ENCODE data around the gene AAGAB. TPM values are rescaled to one million over a fixed set of nuclear protein-coding genes. Genes with fewer than 3 reads are reported as not detected.
A peak's percentile ranks its signal among the peaks of the same experiment; 100 is the strongest.
"Not testable (repeated sequence)": the region's sequence is repeated elsewhere in the genome, so short reads cannot be mapped to it uniquely, and the experiment has no call there.

The AAGAB gene
- total and polyA plus RNA-seq, 9 donors = 18.2 to 22.5 (median 20.4) TPM

DNA sequence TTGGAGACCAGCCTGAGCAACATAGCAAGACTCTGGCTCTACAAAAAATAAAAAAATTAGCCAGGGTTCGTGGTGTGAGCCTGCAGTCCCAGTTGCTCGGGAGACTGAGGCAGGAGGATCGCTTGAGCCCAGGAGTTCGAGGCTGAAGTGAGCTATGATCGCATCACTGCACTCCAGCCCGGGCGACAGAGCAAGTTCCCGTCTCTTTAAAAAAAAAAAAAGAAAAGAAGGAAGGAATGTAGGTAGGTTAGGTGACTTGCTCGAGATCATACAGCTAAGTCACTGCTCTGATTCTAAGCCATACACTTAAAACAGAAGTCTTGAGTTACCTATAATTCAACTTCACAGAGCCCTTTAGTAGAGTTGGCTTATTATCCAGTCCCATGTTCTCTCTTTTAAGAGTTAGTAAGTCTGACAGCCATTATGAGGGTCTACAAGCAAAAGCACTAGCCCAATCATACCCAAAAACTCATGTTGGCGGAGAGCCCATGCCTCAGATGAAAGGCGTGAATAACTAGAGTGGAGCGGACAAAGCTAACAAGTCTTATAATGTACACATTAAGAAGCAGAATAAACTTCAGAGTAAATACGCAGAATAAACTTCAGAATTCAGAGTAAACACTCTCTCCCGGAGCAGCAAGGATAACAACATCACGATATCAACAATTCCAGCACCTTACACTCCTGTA is 768 bp downstream of the AAGAB start:
- H3K27me3 ChIP-seq (ENCODE audit: control insufficient read depth, insufficient read depth, low read length) = no peaks in the 10 kb centered on the region
- H3K27ac ChIP-seq (ENCODE audit: low read length) = peak overlapping the region; percentile 80
- 42% methylated on average over 6 of the region's 15 CpGs for WGBS (ENCODE audit: insufficient coverage)
- peak overlapping the region; percentile 73 for H3K4me3 ChIP-seq (ENCODE audit: low read length)
- H3K9me3 ChIP-seq (replicated peaks; ENCODE audit: control insufficient read depth, low read depth, low read length) = no peaks in the 10 kb centered on the region
- peaks cover 13% of the 10 kb centered on the region for H3K4me1 ChIP-seq (ENCODE audit: control insufficient read depth, insufficient read depth, low read length)
- DNase-seq = peak; percentile 35
- no peaks in the 10 kb centered on the region for H3K36me3 ChIP-seq (ENCODE audit: control insufficient read depth, insufficient read depth, low read length)

DNA sequence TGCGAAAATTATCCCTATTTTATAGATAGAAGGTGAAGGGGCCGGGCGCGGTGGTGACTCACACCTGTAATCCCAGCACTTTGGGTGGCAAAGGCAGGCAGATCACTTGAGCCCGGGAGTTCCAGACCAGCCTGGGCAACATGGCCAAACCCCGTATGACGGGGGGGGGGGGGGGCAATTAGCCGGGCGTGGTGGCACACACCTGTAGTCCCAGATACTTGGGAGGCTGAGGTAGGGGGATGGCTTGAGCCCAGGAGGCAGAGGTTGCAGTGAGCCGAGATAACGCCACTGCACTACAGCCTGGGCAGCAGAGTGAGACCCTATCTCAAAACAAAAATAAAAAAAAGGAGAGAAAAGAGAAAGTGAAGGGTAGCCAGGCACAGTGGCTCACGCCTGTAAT is 1.4 kb downstream of the AAGAB start:
- Histone ChIP-seq H3K27ac (ENCODE audit: low read length) (no peak overlapping the region), H3K4me1 (ENCODE audit: control insufficient read depth, insufficient read depth, low read length) (peaks cover 13% of the 10 kb centered on the region), H3K36me3 (ENCODE audit: control insufficient read depth, insufficient read depth, low read length) (no peaks in the 10 kb centered on the region), H3K27me3 (ENCODE audit: control insufficient read depth, insufficient read depth, low read length) (no peaks in the 10 kb centered on the region), H3K9me3 (replicated peaks; ENCODE audit: control insufficient read depth, low read depth, low read length) (no peaks in the 10 kb centered on the region), H3K4me3 (ENCODE audit: low read length) (no peak overlapping the region)
- DNase-seq = no peak
- 93% methylated on average over 4 of the region's 12 CpGs for WGBS (ENCODE audit: insufficient coverage)

- H3K4me3 ChIP-seq (ENCODE audit: low read length) = no peak overlapping the region
- H3K27ac ChIP-seq (ENCODE audit: low read length) = no peak overlapping the region
- no peaks in the 10 kb centered on the region for H3K27me3 ChIP-seq (ENCODE audit: control insufficient read depth, insufficient read depth, low read length)
- peaks cover 13% of the 10 kb centered on the region for H3K4me1 ChIP-seq (ENCODE audit: control insufficient read depth, insufficient read depth, low read length)
- no peak for DNase-seq
- H3K9me3 ChIP-seq (replicated peaks; ENCODE audit: control insufficient read depth, low read depth, low read length) = no peaks in the 10 kb centered on the region
- no CpG with 5 or more reads among the region's 5 CpGs for WGBS (ENCODE audit: insufficient coverage)
- H3K36me3 ChIP-seq (ENCODE audit: control insufficient read depth, insufficient read depth, low read length) = no peaks in the 10 kb centered on the region
Observed at GRCh38 chr15:67251318-67251717, 3.1 kb downstream of the AAGAB start.

- Histone ChIP-seq H3K4me1 (ENCODE audit: control insufficient read depth, insufficient read depth, low read length) (peaks cover 11% of the 10 kb centered on the region), H3K4me3 (ENCODE audit: low read length) (no peak overlapping the region), H3K27me3 (ENCODE audit: control insufficient read depth, insufficient read depth, low read length) (no peaks in the 10 kb centered on the region), H3K9me3 (replicated peaks; ENCODE audit: control insufficient read depth, low read depth, low read length) (no peaks in the 10 kb centered on the region), H3K36me3 (ENCODE audit: control insufficient read depth, insufficient read depth, low read length) (peaks cover 3% of the 10 kb centered on the region), H3K27ac (ENCODE audit: low read length) (no peak overlapping the region)
- no peak for DNase-seq
Observed at GRCh38 chr15:67249830-67250229, 4.6 kb downstream of the AAGAB start.

DNA sequence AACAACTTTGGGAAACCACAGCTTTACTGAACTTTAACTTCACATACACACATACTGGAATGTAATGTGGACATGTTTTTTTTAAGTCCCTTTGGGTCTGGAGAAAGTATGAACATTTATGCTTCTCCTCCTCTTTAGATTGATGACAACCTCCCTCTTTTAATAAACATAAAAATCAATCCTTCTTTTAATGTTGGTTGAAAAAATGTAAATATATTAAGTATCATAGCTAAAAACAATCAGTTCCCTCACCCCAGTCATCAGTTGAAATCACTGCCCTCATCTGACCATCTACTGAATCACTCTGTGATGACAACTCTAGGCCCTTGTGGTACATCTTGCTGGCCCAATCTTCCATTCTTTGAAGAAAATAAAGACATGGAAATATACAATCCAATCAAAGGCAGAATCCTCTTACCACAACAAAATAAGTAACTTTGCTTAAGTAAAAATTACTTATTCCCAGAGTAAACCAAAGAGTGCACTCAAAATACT is 6.4 kb downstream of the AAGAB start:
- H3K27ac ChIP-seq (ENCODE audit: low read length) = no peak overlapping the region
- H3K4me1 ChIP-seq (ENCODE audit: control insufficient read depth, insufficient read depth, low read length) = peaks cover 2% of the 10 kb centered on the region
- H3K9me3 ChIP-seq (replicated peaks; ENCODE audit: control insufficient read depth, low read depth, low read length) = no peaks in the 10 kb centered on the region
- H3K27me3 ChIP-seq (ENCODE audit: control insufficient read depth, insufficient read depth, low read length) = no peaks in the 10 kb centered on the region
- DNase-seq = no peak
- no peak overlapping the region for H3K4me3 ChIP-seq (ENCODE audit: low read length)
- H3K36me3 ChIP-seq (ENCODE audit: control insufficient read depth, insufficient read depth, low read length) = peaks cover 3% of the 10 kb centered on the region

DNA sequence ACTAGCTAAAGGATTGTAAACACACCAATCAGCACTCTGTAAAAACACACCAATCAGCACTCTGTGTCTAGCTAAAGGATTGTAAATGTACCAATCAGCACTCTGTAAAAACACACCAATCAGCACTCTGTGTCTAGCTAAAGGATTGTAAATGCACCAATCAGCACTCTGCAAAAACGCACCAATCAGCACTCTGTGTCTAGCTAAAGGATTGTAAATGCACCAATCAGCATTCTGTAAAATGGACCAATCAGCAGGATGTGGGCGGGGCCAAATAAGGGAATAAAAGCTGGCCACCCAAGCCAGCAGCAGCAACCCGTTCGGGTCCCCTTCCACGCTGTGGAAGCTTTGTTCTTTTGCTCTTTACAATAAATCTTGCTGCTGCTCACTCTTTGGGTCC is 7.9 kb downstream of the AAGAB start:
- not testable (repeated sequence) for H3K36me3 ChIP-seq (ENCODE audit: control insufficient read depth, insufficient read depth, low read length); H3K9me3 ChIP-seq (replicated peaks; ENCODE audit: control insufficient read depth, low read depth, low read length); H3K4me1 ChIP-seq (ENCODE audit: control insufficient read depth, insufficient read depth, low read length); H3K27me3 ChIP-seq (ENCODE audit: control insufficient read depth, insufficient read depth, low read length); DNase-seq; H3K27ac ChIP-seq (ENCODE audit: low read length); H3K4me3 ChIP-seq (ENCODE audit: low read length)
- 96% methylated on average over 5 of the region's 5 CpGs for WGBS (ENCODE audit: insufficient coverage)

DNA sequence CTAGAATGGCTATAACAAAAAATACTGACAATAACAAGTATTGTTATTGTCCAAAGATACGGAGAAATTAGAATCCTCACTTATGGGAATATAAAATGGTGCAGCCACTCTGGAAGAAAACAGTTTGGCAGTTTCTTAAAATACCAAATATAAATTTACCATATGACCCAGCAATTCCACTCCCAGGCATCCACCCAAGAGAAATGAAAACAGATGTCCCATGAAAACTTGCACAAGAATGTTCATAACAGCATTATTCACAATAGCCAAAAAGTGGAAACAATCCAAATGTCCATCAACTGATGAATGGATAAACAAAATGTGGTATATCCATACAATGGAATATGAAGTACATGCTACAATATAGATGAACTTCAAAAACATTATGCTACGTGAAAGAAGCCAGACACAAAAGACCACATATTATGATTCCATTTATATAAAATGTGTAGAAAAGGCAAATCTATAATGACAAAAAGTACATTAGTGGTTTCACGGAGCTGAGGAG is 9.4 kb downstream of the AAGAB start:
- Histone ChIP-seq H3K27ac (ENCODE audit: low read length) (no peak overlapping the region), H3K27me3 (ENCODE audit: control insufficient read depth, insufficient read depth, low read length) (no peaks in the 10 kb centered on the region), H3K4me3 (ENCODE audit: low read length) (no peak overlapping the region), H3K4me1 (ENCODE audit: control insufficient read depth, insufficient read depth, low read length) (no peaks in the 10 kb centered on the region), H3K9me3 (replicated peaks; ENCODE audit: control insufficient read depth, low read depth, low read length) (no peaks in the 10 kb centered on the region), H3K36me3 (ENCODE audit: control insufficient read depth, insufficient read depth, low read length) (peaks cover 3% of the 10 kb centered on the region)
- no peak for DNase-seq
- no CpG with 5 or more reads among the region's 3 CpGs for WGBS (ENCODE audit: insufficient coverage)

DNA sequence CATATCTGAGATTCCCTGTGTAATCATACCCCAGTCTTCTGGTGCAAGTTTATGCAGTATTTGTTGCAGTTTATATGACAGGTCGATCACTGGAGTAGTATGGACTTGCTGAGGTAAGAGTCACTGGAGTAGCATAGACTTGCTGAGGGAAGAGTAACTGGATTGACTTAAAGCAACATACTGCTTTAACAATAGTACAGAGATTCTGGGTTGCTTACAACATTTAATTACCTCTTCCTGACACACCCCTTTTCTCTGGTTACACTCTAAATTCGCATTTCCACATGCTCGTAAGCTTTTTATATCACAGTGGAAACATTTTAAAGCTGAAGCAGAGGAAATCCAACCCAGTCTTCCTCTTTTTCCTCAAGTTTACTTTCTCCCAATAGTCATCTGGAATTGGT is 11.8 kb downstream of the AAGAB start:
- no CpG with 5 or more reads among the region's 3 CpGs for WGBS (ENCODE audit: insufficient coverage)
- H3K4me3 ChIP-seq (ENCODE audit: low read length) = no peak overlapping the region
- peak; percentile 81 for DNase-seq
- peaks cover 3% of the 10 kb centered on the region for H3K36me3 ChIP-seq (ENCODE audit: control insufficient read depth, insufficient read depth, low read length)
- no peaks in the 10 kb centered on the region for H3K9me3 ChIP-seq (replicated peaks; ENCODE audit: control insufficient read depth, low read depth, low read length)
- no peaks in the 10 kb centered on the region for H3K4me1 ChIP-seq (ENCODE audit: control insufficient read depth, insufficient read depth, low read length)
- no peaks in the 10 kb centered on the region for H3K27me3 ChIP-seq (ENCODE audit: control insufficient read depth, insufficient read depth, low read length)
- H3K27ac ChIP-seq (ENCODE audit: low read length) = no peak overlapping the region

- DNase-seq = no peak
- no peak overlapping the region for H3K27ac ChIP-seq (ENCODE audit: low read length)
- H3K4me1 ChIP-seq (ENCODE audit: control insufficient read depth, insufficient read depth, low read length) = no peaks in the 10 kb centered on the region
- no peak overlapping the region for H3K4me3 ChIP-seq (ENCODE audit: low read length)
- no peaks in the 10 kb centered on the region for H3K27me3 ChIP-seq (ENCODE audit: control insufficient read depth, insufficient read depth, low read length)
- WGBS (ENCODE audit: insufficient coverage) = 60% methylated on average over 1 of the region's 4 CpGs
- H3K36me3 ChIP-seq (ENCODE audit: control insufficient read depth, insufficient read depth, low read length) = peaks cover 3% of the 10 kb centered on the region
- no peaks in the 10 kb centered on the region for H3K9me3 ChIP-seq (replicated peaks; ENCODE audit: control insufficient read depth, low read depth, low read length)
Observed at GRCh38 chr15:67241132-67241855, 13.2 kb downstream of the AAGAB start.

DNA sequence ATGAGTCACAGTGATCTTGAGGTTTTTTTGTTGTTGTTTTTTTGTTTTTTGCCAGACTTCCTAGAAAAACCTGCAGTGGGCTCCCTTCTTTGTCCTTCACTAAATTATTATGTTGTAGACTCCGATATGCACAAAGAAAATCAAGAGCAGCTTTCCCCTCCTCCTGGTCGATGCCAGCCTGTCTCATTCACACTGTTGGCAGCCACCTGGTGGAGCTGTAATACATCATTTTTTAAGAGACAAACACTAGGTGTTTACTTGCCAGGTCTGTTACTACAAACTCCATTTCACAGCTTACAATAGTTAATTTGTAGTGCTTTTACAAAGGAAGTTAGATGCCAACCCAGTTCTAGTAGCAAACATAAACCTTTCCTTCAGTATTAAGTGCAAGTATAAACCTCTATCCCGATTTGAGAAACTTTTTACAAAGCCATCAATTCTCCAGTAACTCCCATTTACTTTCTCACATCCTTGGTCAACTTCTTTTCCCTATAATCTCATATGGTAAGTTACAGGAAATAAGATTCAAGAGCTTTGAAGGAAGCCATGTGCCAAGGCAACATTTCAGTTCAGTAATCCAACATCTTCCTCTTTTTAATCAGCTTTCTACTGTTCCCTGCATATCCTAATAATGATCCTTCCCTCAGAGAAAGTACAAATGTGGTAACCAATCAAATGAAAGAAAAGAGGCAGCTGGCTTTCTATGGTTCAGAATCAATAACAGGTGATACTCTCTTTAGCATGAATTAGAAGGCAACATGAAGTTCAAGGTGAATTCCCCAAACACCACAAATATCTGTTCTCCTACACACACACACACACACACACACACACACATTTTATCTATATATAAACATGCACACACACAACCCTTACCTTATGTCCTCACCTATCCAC is 14.0 kb downstream of the AAGAB start:
- no peak for DNase-seq
- no CpG with 5 or more reads among the region's 3 CpGs for WGBS (ENCODE audit: insufficient coverage)

More for the DNA sequence above, 14.0 kb downstream of the AAGAB start:
- no peaks in the 10 kb centered on the region for H3K9me3 ChIP-seq (replicated peaks; ENCODE audit: control insufficient read depth, low read depth, low read length)
- no peaks in the 10 kb centered on the region for H3K27me3 ChIP-seq (ENCODE audit: control insufficient read depth, insufficient read depth, low read length)
- no peak overlapping the region for H3K27ac ChIP-seq (ENCODE audit: low read length)
- H3K4me1 ChIP-seq (ENCODE audit: control insufficient read depth, insufficient read depth, low read length) = no peaks in the 10 kb centered on the region
- no peak overlapping the region for H3K4me3 ChIP-seq (ENCODE audit: low read length)
- H3K36me3 ChIP-seq (ENCODE audit: control insufficient read depth, insufficient read depth, low read length) = no peaks in the 10 kb centered on the region
